Measurements from ENCODE around the gene CFAP45. TPM values are rescaled to one million over a fixed set of nuclear protein-coding genes. Genes with fewer than 3 reads are reported as not detected.

Gene CFAP45
- total RNA-seq, 1 donor from 2014 or later = 1.9 TPM

GRCh38 chr1:159920202-159920601, 20.2 kb upstream of the CFAP45 start:
- no peaks in the 10 kb centered on the region for H3K27me3 ChIP-seq
- DNase-seq = peak; percentile 54
- peaks cover 52% of the 10 kb centered on the region for H3K4me1 ChIP-seq
- no peaks in the 10 kb centered on the region for H3K9me3 ChIP-seq
- H3K4me3 ChIP-seq = no peak overlapping the region
- intact Hi-C loops (cut with DNase I) = no loop called here
- peaks cover 46% of the 10 kb centered on the region for H3K36me3 ChIP-seq
- no peak overlapping the region for H3K27ac ChIP-seq
- no peak for ATAC-seq
- no peak for TF ChIP-seq CTCF (IDR thresholded peaks at IDR 0.05)

DNA sequence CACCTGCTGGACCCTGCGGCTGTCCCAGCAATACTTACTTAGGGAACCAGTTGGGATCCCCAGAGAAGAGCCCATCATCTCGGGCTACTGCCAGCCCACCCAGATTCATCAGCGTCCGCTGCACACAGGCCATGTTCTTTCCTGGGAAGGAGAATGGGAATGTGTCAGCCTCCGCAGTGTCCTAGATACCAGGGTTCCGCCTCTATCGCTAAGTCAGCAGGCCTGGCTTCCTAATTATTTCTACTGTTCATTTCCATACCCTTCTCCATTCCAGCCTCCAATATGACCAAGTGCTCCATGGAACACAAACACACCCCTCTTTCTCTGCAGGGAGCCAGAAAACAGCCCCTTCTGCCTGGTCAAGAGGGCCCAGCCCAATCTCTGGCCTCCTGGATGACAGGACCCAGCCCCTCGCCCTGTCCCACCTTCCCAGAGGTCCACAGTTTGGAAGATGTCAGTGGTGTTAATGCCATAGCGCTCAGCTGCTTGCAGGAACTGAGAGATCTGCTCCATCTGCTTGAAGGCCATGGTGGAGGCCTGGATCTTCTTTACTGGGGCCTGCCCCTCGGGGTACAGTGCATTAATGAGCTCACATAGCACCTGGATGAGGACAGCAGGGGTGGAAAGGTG, 19.4 kb upstream of the CFAP45 start:
- Histone ChIP-seq H3K4me1 (peaks cover 55% of the 10 kb centered on the region), H3K4me3 (no peak overlapping the region), H3K27me3 (no peaks in the 10 kb centered on the region), H3K27ac (no peak overlapping the region), H3K36me3 (peaks cover 46% of the 10 kb centered on the region), H3K9me3 (no peaks in the 10 kb centered on the region)
- intact Hi-C loops (cut with DNase I) = no loop called here
- no peak for TF ChIP-seq CTCF (IDR thresholded peaks at IDR 0.05)
- ATAC-seq (no peak), DNase-seq (peak; percentile 23)

DNA sequence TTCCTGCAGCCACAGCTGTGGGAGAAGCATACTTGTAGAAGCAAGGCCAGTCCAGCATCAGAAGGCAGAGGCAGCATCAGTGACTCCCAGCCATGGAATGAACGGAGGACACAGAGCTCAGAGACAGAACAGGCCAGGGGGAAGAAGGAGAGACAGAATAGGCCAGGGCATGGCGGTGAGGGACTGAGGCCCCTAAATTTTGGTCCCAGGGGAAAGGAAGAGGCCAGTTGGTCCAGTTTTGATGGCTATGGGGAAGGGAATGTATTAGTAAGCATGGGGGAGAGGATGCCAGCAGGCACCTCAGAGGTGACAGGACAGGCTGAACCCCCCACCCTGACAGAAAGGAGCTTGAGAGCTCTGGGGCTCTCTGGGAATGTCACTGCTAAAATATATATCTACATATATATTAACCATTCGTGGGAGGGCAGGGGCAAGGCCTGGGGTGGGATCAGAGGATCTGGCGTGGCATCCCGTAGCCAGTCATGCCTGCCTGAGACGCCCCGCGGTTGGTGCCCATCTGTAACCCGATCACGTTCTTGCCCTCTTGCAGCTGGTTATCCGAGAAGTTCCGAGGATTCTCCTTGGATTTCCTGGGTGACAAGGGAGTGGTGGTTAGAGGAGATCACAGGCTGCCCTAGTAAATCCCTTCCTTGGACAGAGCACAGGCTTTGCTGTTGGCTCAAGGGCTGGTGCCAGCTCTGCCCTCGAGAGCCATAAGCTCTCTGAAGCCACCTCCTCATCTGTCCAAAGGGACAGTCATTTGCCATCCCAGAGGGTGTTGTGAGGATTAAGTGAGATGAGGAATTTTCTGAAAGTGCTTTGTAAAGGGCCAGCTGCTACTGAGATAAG, 18.6 kb upstream of the CFAP45 start:
- peak; percentile 42 for DNase-seq
- TF ChIP-seq CTCF (IDR thresholded peaks at IDR 0.05) = no peak
- no peaks in the 10 kb centered on the region for H3K9me3 ChIP-seq
- intact Hi-C loops (cut with DNase I) = no loop called here
- peaks cover 46% of the 10 kb centered on the region for H3K36me3 ChIP-seq
- H3K27me3 ChIP-seq = no peaks in the 10 kb centered on the region
- no peak overlapping the region for H3K27ac ChIP-seq
- H3K4me1 ChIP-seq = peaks cover 61% of the 10 kb centered on the region
- ATAC-seq = no peak
- no peak overlapping the region for H3K4me3 ChIP-seq

GRCh38 chr1:159917533-159918351, 17.8 kb upstream of the CFAP45 start:
- Histone ChIP-seq H3K9me3 (no peaks in the 10 kb centered on the region), H3K4me3 (no peak overlapping the region), H3K36me3 (peaks cover 46% of the 10 kb centered on the region), H3K4me1 (peaks cover 65% of the 10 kb centered on the region), H3K27me3 (no peaks in the 10 kb centered on the region), H3K27ac (no peak overlapping the region)
- ATAC-seq (no peak), DNase-seq (peak; percentile 50)
- intact Hi-C loops (cut with DNase I) = no loop called here
- no peak for TF ChIP-seq CTCF (IDR thresholded peaks at IDR 0.05)

GRCh38 chr1:159916242-159917051, 16.5 kb upstream of the CFAP45 start:
- ATAC-seq (no peak), DNase-seq (peak; percentile 40)
- no peak for TF ChIP-seq CTCF (IDR thresholded peaks at IDR 0.05)
- H3K36me3 ChIP-seq = peaks cover 46% of the 10 kb centered on the region
- peak overlapping the region; percentile 17 for H3K27ac ChIP-seq
- H3K9me3 ChIP-seq = no peaks in the 10 kb centered on the region
- no peak overlapping the region for H3K4me3 ChIP-seq
- peaks cover 65% of the 10 kb centered on the region for H3K4me1 ChIP-seq
- H3K27me3 ChIP-seq = no peaks in the 10 kb centered on the region
- intact Hi-C loops (cut with DNase I) = no loop called here

Measured in upper lobe of right lung (tissue), 1 donor.